Breast epithelium (tissue), 3 donors: Measurements from ENCODE around the gene OR6C6.

ENCODE experiments used
- POLR2A ChIP-seq: fragments of 450-650 bp; IDR thresholded peaks from one replicate; pipeline ENCODE4 v1.6.1; 2016; ENCODE audit warnings: antibody characterized with exemption, mild to moderate bottlenecking, moderate library complexity
- POLR2AphosphoS5 ChIP-seq, 3 donors: sonication (generic); formaldehyde crosslinking; IDR thresholded peaks; one replicate each; pipeline ENCODE4 v1.6.1; 2017; ENCODE audit warnings: antibody characterized with exemption in 3 of 3
- TF ChIP-seq, protein P1 (sequence below), 3 donors: fragments of 450-650 bp; IDR thresholded peaks; one replicate each; pipeline ENCODE4 v1.5.1; 2016 to 2017; ENCODE audit warnings: antibody characterized with exemption in 3 of 3, mild to moderate bottlenecking in 3 of 3, moderate library complexity in 3 of 3

- TF ChIP-seq, protein P1, sequence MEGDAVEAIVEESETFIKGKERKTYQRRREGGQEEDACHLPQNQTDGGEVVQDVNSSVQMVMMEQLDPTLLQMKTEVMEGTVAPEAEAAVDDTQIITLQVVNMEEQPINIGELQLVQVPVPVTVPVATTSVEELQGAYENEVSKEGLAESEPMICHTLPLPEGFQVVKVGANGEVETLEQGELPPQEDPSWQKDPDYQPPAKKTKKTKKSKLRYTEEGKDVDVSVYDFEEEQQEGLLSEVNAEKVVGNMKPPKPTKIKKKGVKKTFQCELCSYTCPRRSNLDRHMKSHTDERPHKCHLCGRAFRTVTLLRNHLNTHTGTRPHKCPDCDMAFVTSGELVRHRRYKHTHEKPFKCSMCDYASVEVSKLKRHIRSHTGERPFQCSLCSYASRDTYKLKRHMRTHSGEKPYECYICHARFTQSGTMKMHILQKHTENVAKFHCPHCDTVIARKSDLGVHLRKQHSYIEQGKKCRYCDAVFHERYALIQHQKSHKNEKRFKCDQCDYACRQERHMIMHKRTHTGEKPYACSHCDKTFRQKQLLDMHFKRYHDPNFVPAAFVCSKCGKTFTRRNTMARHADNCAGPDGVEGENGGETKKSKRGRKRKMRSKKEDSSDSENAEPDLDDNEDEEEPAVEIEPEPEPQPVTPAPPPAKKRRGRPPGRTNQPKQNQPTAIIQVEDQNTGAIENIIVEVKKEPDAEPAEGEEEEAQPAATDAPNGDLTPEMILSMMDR (IDR thresholded peaks at IDR 0.05) = no peak
- no peak for TF ChIP-seq POLR2AphosphoS5 (IDR thresholded peaks at IDR 0.05)
- no peak for TF ChIP-seq POLR2A
Measured at GRCh38 chr12:55250944-55251343, 45.4 kb downstream of the OR6C6 start.
